Measurements from ENCODE around the gene LRCH4.

- TF ChIP-seq CTCF (IDR thresholded peaks at IDR 0.05) (no peak), POLR2A (IDR thresholded peaks at IDR 0.05) (no peak)
Measured at GRCh38 chr7:100582650-100583049, 3.3 kb downstream of the LRCH4 start.

Measured in heart left ventricle (tissue), 13 donors.